CMK (cell line): ENCODE results near the gene NRXN3.

ENCODE experiments used
- DNase-seq: peaks from one replicate; pipeline ENCODE4 v3.0.0-alpha.2; 2010; ENCODE audit warnings: low read depth

Gene NRXN3

DNA sequence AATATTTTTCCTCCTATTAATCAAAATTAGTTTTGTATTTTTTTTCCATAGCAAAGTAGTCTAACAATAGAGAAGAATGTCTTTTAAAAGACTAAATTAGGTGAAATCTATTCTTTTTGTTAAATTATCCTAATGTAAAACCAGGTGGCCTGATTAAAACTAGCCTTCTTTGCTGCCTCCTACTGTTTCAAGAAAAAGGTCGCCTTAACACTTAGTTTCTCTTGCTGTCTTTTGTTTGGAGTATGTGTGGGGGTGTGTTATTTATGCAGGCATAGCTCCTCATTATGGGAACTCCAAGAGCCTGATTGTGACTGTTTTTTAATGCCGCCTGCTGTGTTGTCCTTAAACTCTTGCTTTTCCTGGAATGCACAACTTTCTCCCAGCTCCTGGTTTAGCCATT lies 1185.9 kb downstream of the NRXN3 start:
- DNase-seq: no peak

DNA sequence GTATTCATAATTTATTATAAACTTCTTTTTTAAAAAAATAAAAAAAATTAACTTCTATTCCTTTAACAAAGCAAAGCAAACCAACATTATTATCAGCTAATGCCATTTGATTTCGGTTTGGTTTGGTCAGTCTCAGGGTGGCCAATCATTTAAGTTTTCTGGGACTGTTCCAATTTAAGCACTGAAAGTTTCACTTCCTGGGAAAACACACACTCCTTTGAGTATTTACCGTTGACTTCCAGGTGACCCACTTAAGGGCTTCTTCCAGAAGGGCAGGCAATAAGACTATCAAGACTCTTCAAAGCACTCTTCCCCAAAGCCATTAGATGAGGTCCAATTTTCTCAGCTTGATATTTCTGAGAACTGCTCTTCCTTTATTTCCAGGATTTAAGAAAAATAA lies 1187.1 kb downstream of the NRXN3 start:
- DNase-seq: no peak

DNA sequence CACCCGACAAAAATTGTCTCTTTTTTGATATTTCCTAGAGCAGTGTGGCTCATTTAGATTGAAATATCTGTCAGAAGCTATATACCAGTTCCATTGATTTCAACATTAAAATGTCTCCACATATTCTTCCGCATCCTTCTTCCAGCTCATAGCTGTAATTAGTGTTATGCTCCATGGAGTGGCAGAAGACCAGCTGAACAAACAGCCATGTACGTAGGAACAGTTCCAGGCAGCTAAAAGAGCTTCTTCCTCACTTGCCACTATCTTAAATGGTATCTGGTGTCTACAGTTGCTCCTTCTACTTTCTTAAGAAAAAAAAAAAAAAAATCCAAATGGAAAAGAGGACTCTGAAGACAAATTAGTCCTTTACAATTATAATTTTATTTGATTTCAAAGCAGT lies 1193.1 kb downstream of the NRXN3 start:
- no peak for DNase-seq

DNA sequence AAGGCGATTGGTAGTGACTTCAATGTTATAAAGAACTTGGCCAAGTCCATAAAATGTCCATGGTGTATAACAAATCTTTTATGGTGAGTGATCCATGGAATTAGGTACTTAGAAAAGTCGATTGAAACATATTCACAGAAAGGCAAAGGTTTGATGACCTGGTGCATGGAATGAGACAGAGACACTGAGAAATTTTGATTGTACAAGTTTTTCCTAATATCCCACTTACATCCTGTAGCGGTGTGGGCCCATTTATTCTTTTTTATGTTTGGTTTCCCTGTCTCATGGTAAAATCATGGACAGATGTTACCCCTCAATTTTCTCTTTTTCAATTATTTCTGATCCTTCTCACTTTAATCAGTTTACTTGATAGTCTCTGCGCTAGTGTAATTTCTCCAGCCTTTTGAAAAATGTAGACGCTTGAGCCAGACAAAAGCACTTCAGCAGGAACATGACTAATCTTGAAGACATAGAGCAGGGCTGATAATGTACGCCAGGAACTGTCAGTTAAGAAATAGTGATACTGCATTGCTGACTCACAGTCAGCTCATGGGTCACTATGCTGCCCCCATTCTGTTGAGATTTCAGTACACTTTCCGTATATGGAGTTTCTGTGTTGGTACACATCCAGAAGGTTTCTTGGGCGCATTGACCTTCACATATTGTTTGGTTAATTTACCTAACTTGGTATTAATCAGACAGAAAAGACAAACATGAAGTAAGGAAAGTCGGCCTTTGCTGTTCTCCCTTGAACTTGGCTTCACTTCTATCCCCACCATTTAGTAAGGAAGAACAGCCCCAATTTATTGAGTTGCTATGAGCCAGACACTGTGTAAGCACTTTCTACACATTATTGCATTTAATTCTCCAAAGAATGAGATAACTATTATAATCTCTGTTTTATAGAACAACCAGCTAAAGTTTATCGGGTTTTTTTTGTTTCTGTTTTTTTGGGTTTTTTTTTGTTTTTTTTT lies 1199.5 kb downstream of the NRXN3 start:
- no peak for DNase-seq

DNA sequence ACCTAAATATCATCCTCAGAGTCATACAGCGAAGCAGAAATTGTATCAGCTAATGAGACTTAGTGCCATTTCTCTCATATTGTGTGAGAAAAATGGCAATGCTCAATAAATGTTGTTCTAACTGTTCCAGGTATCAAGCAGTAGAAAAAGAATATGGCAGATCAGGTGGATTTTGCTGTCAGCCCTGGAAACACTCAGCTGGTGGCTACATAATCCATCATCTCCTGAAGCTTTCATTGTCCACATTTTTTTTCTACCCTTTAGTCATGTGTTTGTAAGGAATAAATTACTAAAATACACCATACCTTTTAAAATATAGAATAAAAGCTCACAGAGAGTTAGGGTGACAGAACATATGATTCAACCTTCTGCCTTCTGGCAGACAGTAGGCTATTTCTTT lies 1200.8 kb downstream of the NRXN3 start:
- DNase-seq: no peak

DNA sequence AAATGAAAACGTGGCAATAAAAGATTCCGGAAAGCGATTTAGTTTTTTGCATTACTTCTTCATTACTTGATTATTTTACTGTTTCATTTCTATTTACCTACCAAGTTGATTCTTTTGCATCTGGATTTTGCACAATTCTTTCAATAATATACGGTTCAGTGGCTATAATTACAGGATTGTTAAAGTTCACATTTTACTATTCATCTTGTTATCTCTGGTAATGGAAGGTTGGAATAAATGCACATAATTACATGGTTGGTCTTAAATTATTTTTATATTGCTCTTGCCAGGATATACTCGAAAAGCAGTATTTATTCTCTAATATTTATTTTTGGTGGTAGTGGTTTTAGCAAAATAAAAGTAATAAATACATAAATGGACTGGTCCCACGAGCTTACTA lies 1203.3 kb downstream of the NRXN3 start:
- DNase-seq: no peak

DNA sequence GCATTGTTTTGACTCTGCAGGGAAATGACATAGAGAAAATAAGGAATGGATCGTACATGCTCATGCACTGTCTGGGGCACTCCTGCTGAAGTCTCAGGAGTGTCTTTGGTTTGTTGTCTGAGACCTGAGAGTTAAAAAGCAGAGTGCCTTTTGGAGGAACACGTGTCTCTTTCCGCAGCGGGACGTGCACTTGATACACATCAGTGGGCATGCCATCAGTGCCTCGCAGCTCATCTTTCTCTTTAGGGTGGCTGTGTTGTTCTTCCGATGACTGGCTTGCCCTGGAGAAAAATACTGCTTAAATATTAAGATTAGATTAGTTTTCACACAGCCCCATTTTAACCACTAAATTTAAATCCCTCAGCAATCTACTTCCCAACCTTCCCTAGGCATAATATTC lies 1205.2 kb downstream of the NRXN3 start:
- no peak for DNase-seq

DNA sequence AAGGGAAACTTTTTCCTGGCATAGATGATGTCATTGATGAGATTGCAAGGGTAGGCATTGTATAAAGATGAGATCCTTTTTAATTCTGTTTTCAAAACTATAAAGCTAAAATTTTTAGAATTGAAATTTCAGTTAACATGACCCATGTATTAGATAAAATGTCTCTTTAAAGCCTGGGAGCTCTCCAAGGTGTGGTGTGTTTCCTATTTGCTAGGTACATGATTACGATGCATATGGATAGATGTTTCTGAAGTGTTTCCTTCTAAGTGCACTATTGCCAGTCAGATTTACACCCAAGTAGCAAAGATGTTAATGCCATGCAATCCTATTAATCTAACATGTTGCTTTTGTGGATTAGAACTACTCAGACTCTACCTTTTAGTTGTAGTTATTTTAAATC lies 1206.4 kb downstream of the NRXN3 start:
- DNase-seq: no peak

DNA sequence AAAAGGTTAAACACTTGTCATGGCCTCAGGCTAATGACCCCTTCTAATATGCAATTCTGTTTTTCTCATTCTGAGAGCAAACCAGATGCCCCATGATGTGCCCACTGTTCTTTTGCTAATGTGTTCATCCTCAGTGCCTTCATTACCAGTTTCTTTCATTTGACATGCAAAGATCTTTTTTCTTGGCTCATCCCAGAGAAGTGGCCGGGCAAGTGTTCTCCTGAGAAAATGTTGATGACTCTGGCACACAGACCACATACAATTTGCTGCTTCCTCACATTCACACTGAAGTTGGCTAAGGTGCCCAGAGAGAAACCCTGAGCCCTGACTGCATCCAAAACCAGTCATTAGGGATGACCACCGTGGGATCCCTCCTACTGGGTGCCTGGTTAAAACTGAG lies 1207.8 kb downstream of the NRXN3 start:
- no peak for DNase-seq

DNA sequence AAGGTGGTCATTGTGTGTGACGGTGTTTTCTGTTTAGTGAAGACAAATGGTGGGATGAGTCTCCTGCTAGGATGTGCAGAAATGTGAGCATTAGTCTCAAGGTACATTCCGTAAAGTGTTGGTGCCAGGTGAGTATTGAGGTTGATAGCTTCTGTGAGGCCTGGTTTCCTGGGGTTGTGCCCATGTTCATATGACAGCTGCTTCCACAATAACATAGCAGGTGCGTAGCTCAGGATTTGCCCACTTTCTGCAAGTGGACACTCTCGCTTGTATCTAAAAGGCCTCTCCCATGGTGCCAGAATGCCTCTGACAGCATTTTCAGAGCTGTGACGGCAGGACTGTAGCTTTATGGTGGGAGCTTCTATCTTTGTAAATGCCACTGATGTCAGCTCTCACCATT lies 1209.1 kb downstream of the NRXN3 start:
- no peak for DNase-seq

DNA sequence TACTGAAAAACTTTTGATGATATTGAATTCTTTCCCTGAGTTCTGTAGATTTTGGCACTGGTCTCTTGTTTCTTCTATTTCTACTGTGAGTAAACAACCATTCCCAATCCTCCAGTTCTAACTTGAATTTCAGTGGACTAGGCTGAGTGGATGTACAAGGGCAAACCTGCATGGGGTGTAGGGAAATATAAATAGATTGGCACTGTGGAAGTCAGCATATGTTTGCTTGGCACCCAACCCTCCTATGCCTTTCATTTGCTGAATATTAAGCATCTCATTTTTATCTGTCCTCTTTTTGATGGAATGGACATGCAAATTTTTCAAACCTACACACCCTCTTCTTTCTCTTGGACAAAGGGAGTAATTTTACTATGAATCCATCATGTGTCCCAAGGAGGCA lies 1212.9 kb downstream of the NRXN3 start:
- no peak for DNase-seq

DNA sequence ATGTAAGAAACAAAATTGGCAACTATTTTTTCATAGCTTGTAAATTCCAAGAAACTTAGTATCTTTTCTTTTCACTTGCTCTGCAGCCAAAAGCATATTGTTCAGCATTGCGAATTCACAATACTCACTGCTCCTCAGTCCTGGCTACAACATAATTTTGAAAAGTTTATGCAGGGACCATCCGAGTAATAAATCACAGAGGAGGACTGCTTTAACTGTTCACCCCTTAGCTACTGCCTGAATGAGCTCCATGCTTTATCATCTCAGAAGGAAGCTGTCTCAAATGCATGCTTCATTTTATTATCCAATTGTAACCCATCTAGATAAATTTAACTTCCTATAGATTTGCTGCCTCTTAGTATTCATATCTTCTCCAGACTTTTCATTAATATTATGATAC lies 1213.3 kb downstream of the NRXN3 start:
- no peak for DNase-seq

DNA sequence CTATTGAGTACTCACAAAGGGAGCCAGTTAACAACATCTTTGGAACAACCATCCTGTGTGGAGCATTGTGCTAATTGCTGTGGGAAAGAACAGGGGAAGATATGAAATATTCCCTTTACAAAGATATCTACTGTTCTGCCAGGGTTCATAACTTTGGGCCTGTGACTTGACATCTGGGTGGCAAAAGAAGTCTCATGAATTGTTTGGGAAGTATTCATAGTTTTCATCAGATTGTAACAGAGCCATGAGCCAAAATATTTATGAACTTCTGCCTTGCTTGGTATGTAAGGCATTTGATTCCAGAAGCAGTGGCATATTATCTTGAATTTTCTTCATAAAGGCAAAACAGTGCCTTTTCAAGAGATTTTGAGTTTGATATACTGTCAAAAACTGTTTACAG lies 1224.9 kb downstream of the NRXN3 start:
- no peak for DNase-seq

DNA sequence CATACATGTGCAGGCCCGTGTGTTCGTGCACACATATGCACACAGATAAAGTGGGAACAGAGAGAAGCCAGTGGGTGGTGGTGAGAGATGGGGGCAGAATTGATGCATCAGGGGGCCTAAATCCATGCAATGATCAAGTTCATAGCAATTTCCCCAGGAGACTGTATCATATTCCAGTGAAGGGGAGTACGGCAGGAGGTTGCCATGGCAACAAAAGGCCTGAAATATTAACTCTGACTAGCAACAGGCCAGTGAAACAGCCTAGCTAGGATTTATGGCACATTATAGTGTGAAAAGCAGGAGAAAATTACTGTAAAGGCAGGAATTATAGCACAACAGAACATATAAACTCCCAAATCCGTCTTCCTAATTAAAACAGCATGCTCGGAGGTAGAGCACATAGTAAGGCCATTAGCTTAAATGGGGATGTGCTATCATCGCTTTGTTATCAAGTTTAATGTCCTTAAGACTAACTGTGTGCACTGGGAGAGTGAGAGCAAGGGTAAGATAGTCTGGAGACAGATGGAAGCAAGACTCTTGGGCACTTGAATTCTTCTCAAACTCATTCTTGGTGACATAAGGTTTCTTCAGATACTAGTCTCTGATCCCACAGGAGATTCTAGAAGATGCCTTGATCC lies 1234.8 kb downstream of the NRXN3 start:
- no peak for DNase-seq

DNA sequence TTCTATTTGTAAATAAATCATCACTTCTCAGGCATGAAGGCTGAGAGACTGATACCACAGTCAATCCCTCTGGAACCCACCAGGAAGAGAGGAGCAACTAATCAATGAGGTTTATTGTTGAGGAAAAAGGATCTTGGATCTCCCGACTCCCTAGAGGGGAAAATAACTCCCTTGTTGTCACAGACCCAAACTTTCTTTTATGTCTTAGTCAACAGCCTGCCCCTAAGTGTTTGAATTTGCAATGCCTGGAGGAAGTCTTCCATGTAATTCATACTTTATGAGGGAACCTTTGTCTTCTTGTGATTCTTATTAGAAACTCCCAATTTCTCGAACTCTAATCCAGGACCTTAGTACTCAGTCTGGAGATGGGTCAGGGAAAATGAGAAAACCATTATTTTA lies 1235.3 kb downstream of the NRXN3 start:
- DNase-seq: no peak

DNA sequence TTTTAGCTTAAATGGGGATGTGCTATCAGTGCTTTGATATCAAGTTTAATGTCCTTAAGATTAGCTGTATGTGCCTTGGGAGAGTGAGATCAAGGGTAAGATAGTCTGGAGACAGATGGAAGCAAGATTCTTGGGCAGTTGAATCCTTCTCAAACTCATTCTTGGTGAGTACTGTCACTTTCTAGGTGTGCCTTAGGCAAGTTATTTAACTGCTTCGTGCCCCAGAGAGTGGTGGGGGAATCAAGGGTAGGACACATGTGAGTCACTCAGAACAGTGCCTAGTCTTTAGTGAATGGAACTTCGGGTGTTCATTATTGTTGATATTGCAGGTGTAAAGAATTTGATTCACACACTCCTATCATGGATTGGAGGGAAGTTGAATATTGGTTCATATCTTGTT lies 1237.4 kb downstream of the NRXN3 start:
- no peak for DNase-seq

DNA sequence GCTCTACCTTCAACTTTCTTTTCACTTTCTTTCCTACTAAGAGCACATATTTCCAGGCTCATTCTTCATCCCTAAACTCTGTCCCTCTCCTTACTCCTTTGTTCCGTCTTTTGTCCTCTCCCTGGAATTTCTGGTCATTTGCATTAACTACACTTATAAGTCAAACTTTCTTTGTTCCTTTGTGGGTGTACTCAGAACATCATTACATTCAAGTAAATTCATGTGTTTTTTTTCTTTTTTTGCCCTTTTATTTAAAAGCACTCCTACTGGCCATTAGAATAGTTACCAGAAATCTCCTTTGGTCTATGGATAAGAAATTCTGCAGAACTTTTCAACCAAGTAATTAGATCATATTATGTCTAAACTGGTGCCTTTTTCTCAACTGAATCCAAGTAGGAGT lies 1238.5 kb downstream of the NRXN3 start:
- DNase-seq: no peak

DNA sequence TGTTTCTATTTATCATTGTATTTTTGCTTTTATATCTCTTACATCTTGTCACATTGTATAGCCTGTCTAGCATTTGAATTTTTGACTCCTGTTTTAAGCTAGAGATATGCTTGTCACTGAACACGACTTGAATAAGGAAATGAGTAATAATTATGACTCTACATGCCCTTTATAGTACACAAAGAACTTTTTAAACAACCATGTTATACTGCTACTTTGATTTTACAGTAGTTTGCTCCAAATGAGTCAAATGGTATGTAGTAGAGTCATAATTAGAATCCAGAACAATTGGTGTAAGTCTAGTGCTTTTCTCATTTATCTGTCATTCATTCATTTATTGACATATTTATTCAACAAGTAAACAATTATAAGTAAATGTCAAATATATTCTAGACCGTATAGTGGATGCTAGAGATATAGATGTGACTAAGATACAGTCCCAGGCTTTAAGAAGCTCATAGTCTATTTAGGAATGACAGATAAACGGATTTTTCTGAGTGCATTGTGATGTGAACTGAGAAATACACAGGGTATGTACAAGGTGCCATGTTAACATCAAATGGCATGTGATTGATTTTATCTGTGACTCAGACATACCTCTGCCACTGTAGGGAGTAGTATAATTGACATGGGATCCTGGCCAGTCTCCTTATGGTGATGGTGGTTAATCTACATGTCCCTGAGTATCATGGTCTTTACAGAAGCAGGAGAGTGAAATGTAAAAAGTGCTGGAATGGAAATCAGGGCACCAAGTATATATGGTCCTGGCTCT lies 1241.4 kb downstream of the NRXN3 start:
- no peak for DNase-seq

DNA sequence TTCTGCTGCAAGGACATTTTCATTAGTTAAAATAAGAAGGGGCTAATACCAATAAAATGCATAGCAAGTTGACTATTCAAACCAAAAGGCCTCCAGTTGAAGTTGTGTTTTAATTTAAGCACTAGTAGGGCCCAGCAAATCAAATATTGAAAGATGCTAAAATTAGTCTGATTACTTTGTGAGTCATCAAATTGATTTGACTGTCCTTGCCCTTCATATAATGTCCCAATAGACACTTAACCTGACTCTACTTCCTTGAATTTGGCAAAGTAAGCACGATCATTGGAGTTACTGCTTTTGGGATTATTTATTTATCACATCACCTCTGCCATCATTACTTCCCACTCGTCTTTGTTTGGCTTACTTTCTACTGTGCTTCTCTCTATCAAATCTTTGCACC lies 1242.6 kb downstream of the NRXN3 start:
- DNase-seq: no peak

DNA sequence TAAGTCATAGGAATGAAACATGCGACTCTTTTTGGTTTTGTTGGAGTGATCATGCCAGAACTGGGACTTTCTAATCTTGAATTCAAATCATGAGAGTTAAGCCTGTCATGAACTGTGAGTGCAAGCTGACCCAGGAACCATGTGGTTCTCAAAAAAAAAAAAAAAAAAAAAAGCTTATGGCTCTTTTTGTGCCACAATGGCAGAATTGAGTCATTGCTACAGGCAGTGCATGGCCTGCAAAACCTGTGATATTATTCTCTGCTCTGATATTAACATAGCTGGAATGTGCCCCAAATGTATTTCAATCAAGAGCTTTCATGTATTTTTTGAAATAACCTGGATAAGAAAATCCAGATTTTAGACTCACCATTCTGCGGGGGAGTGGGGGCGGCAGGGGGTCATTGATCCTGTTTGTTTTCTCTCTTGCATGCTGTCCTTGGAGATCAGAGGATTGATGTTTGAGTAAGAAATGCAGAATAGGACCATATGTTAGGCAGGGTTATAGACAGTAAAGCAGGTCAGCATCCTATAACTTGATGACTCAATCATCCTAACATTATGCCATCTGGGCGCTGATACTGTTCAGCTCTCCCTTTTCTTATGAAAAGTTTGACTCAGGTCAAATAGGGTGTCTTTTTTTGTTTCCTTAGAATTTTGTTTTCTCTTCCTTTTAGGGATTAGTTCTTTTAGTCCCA lies 1243.7 kb downstream of the NRXN3 start:
- no peak for DNase-seq

DNA sequence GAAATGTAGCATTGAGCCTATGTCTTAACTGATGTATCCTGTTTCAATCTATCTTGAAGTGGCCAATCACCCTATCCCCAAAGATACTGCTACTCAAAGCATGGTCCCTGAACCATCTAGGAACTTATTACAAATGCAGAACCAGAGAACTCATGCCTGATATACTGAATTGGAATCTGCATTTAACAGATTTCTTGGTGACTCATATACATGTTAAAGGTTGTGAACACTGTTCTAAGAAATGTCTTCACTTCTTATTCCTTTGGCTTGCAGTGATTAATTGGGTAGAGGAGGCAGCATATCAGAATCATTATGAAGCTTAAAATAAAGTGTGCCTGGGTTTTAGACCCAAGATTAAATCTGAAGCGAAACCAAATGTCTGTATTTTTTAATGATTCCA lies 1245.6 kb downstream of the NRXN3 start:
- no peak for DNase-seq

DNA sequence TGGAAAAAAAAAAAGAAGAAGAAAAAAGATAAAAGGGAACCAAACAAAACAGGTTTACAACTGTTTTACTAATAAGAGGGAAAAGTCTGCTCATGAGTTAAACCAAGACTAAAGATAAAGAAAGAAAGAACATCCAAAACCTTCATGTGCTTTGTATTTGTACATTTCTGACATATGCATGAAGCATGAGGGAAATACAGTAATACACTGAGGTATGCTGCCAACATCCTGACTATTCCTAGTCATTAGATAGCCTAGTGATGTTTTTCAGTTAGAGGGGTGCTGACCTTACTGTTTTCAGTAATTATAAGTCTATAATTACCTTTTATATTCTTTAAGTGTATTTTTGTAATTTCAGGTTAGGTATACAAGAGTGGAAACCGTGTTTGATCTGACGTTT lies 1247.8 kb downstream of the NRXN3 start:
- DNase-seq: no peak
